HG03175 (cell line): Measurements from ENCODE around the gene ZSCAN29.
A peak's percentile ranks its signal among the peaks of the same experiment; 100 is the strongest.
"Not testable (repeated sequence)": the region's sequence is repeated elsewhere in the genome, so short reads cannot be mapped to it uniquely, and the experiment has no call there.

Experiments
- ATAC-seq: cut with Tn5 transposase; IDR thresholded peaks from one replicate; pipeline ENCODE4 v1.9.1; 2021; ENCODE audit warnings: mild to moderate bottlenecking, moderate library complexity; ENCODE audit not compliant: unreplicated experiment

The ZSCAN29 gene

GRCh38 chr15:43370975-43371974, at the start of gene ZSCAN29, which contains the start of gene TUBGCP4:
ZSCAN29 (minus strand) TSS chr15:43371043; CDS start chr15:43369913, 1,130 bp downstream.
TUBGCP4 (plus strand) TSS chr15:43371101; CDS start chr15:43371355, 254 bp downstream.
- peak; percentile 79 for ATAC-seq

- no peak for ATAC-seq
Measured at GRCh38 chr15:43420435-43420834, 49.6 kb upstream of the ZSCAN29 start.

GRCh38 chr15:43414196-43414595, 43.4 kb upstream of the ZSCAN29 start:
- no peak for ATAC-seq

- no peak for ATAC-seq
Measured at GRCh38 chr15:43412096-43412495, 41.3 kb upstream of the ZSCAN29 start.

GRCh38 chr15:43410572-43411214, 39.9 kb upstream of the ZSCAN29 start:
- ATAC-seq, result no peak

GRCh38 chr15:43408789-43409188, 37.9 kb upstream of the ZSCAN29 start:
- ATAC-seq, result no peak

- no peak for ATAC-seq
Measured at GRCh38 chr15:43406808-43407207, 36.0 kb upstream of the ZSCAN29 start.

GRCh38 chr15:43406189-43406588, 35.3 kb upstream of the ZSCAN29 start:
- no peak for ATAC-seq

- ATAC-seq, result no peak
Measured at GRCh38 chr15:43404130-43404529, 33.3 kb upstream of the ZSCAN29 start.

- no peak for ATAC-seq
Measured at GRCh38 chr15:43403616-43404015, 32.8 kb upstream of the ZSCAN29 start.

GRCh38 chr15:43402255-43402654, 31.4 kb upstream of the ZSCAN29 start:
- no peak for ATAC-seq

GRCh38 chr15:43393592-43393991, 22.7 kb upstream of the ZSCAN29 start:
- not testable (repeated sequence) for ATAC-seq

- ATAC-seq, result no peak
Measured at GRCh38 chr15:43390723-43391122, 19.9 kb upstream of the ZSCAN29 start.

- no peak for ATAC-seq
Measured at GRCh38 chr15:43383070-43383469, 12.2 kb upstream of the ZSCAN29 start.

GRCh38 chr15:43382310-43382709, 11.5 kb upstream of the ZSCAN29 start:
- no peak for ATAC-seq

- ATAC-seq, result no peak
Measured at GRCh38 chr15:43378601-43379000, 7.8 kb upstream of the ZSCAN29 start.

GRCh38 chr15:43376017-43376705, 5.3 kb upstream of the ZSCAN29 start:
- no peak for ATAC-seq

GRCh38 chr15:43370310-43370974, 401 bp downstream of the ZSCAN29 start:
- peak; percentile 40 for ATAC-seq

- no peak for ATAC-seq
Measured at GRCh38 chr15:43361313-43361903, 9.4 kb downstream of the ZSCAN29 start.

- no peak for ATAC-seq
Measured at GRCh38 chr15:43360821-43361220, 10.0 kb downstream of the ZSCAN29 start.
